ENCODE results near the gene ITFG1. TPM values are rescaled to one million over a fixed set of nuclear protein-coding genes. Genes with fewer than 3 reads are reported as not detected.

The ITFG1 gene
- total RNA-seq, 4 donors from 2014 or later: 44.8 to 98.4 (median 65.5) TPM

DNA sequence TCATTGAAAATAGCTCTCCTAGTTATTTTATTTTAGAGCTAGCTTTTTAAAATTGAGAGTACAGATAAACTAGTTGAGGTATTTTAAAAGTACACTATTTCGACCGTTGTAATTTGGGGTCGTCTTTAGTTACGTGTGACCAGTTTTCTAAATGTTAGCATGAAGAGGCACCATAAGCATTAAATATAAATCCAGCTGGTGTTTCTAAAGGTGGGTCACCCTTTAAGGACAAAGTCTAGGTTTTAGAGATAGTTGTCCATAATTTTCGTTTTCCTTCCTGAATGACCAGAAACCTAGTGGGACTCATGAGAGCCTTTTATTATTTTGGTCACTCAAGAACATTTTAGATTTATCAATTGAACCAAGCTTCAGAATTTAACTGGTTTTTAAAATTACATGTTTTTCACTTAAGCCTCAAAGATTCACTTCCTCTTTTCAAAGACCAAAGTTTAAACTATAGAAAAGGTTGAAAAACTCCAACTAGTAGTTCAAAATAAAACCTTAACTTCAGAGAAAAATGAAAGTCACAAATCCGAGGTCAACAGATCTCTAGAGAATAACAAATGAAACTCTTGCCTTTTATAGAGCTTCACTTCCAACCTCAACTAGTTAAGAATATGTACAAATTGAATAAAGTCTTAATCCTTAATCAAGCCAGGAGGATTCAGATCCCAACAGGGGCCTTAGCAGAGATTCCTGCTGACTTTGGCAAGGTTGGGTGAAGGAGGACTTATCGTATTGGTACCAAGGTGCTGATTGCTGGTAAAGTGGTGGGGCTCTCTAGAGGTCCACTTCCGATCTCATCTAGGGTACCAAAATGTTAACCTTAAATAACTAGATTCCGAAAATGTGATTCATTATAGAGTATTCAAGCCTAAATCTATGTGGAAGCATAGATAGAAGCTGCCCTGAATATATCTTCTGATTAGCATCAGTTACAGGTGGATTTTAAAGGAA is 32.8 kb upstream of the ITFG1 start:
- TF ChIP-seq, protein P1, sequence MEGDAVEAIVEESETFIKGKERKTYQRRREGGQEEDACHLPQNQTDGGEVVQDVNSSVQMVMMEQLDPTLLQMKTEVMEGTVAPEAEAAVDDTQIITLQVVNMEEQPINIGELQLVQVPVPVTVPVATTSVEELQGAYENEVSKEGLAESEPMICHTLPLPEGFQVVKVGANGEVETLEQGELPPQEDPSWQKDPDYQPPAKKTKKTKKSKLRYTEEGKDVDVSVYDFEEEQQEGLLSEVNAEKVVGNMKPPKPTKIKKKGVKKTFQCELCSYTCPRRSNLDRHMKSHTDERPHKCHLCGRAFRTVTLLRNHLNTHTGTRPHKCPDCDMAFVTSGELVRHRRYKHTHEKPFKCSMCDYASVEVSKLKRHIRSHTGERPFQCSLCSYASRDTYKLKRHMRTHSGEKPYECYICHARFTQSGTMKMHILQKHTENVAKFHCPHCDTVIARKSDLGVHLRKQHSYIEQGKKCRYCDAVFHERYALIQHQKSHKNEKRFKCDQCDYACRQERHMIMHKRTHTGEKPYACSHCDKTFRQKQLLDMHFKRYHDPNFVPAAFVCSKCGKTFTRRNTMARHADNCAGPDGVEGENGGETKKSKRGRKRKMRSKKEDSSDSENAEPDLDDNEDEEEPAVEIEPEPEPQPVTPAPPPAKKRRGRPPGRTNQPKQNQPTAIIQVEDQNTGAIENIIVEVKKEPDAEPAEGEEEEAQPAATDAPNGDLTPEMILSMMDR (IDR thresholded peaks at IDR 0.05; ENCODE audit: low read depth): no peak

DNA sequence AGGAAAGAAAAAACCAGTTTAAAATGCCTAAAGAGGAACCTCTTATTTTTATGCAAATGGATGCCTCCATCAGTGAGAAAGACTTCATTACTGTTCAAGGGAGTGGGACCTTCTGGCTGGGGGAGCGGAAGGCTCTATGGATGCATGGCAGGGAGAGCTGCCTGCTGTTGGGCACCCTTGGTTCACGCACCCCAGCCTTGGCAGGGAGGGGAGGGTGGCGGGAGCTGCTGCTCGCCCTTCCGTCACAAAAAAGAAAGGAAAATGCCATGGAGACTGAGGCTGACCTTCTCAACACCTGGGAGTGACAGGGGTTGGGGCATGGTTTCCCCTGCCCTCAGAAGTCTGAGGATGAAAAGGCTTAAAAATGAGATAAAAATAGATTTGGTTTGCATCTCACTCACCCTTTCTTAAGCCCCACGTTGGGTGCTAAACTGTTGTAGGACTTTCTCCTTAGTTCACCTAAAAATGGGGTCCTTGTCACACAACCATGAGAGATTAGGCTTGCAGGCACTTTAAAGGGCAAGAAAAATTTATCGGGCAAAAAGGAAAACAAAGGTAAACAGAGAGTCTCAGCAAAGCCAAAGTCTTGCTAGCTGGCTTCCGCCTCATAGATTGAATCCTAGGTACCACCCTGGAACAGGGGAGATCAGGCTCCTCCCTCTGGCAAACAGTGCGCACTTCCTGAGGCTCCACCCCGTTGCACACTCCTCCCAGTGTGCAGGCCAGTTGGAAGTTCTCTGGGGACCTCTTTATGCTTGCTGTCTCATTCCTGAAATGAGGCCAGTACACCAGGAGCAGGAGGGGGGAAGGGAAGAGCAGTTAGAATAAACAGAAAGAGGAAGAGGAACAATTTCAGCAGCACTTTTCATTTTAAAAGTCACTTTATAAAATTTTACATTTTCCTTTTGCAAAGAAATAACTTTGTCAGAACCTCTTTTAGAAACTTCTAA is 31.8 kb upstream of the ITFG1 start:
- TF ChIP-seq, protein P1 (IDR thresholded peaks at IDR 0.05; ENCODE audit: low read depth): no peak

DNA sequence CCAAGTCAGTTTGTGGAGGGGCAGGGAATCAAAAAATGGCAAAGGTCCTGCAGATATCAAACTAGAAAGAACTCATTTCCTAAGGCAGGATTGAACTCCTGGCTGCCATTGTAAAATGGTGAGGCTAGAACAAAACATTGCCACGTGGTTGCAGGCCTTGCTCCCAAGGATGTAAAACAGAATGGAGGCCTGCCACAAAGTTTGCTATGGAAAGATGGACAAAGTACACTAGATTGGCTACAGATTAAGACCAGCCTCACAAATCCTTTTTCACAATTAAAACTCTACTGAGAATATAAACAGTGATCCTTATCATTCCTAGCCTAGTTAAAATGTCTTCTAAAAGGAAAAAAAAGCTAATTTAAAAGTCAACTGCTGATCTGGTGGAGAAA is 31.2 kb upstream of the ITFG1 start:
- TF ChIP-seq, protein P1 (IDR thresholded peaks at IDR 0.05; ENCODE audit: low read depth): no peak

DNA sequence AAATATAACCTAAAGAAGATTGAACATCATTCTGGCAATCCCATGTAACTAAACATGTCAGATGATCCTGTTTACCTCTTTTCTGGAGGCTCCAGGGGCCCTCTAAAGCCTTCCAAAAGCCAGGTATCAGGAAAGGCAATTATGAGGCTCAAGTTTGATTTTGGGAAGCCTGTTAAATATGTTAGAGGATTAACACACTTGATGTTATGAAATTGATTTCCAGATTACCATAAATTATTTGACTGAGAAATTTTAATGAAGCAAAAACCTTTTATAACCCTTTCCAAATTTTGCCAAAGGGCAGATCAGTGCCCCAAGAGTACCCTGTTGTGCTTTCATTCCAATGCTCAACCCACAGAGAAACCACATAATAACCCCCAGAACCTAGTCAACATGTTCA is 29.6 kb upstream of the ITFG1 start:
- TF ChIP-seq, protein P1 (IDR thresholded peaks at IDR 0.05; ENCODE audit: low read depth): no peak

DNA sequence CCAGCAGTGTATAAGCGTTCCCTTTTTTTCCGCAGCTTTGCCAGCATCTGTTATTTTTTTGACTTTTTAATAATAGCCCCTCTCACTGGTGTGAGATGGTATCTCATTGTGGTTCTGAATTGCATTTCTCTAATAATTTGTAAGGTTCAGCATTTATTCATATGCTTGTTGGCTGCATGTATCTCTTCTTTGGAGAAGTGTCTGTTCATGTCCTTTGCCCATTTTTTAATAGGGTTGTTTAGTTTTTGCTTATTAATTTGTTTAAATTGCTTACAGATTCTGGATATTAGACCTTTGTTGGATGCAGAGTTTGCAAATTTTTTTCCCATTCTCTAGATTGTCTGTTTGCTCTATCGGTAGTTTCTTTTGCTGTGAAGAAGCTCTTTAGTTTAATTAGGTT is 27.2 kb upstream of the ITFG1 start:
- TF ChIP-seq, protein P1 (IDR thresholded peaks at IDR 0.05; ENCODE audit: low read depth): no peak

DNA sequence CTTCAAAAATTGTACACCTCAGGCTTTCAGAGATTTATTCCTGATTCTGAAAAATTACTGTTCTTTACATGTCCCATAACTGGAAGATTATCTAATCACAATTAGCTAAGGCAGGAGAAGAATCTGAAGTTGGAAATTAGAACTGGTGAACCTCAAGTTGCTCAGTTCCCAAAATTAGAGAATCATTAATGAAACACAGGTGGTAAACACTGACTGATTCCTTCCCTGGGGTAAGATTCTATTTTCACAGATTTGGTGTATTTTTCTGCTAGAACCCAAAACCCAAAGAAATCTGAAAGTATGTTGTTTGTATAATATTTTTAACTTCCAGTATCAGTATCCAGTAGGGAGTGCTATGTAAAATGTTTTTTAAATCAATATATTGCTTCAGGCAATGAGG is 26.0 kb upstream of the ITFG1 start:
- TF ChIP-seq, protein P1 (IDR thresholded peaks at IDR 0.05; ENCODE audit: low read depth): no peak

DNA sequence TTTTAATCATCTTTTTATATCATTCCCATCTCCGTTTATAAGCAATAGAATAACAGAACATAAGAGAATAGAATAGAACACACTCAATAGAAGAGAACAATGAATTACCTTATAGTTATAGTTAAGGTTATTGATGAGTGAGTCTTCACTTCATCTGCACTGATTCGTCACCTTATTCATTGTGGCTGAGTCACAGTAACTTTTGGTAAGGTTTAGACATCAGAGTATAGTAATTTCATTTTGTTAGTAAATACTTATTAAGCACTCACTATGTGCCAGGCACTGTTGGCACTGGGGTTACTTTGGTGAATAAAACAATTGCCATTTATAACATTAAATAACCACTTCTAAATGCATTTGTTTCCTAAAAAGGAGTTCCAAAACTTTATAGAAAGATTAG is 22.8 kb upstream of the ITFG1 start:
- TF ChIP-seq, protein P1 (IDR thresholded peaks at IDR 0.05; ENCODE audit: low read depth): no peak

Data from subcutaneous adipose tissue (tissue), 4 donors.